GM18861 (cell line): Measurements from ENCODE around the gene SLC2A6.

Source experiments
- ATAC-seq: cut with Tn5 transposase; IDR thresholded peaks from one replicate; pipeline ENCODE4 v1.9.1; 2021; ENCODE audit not compliant: unreplicated experiment

The SLC2A6 gene

DNA sequence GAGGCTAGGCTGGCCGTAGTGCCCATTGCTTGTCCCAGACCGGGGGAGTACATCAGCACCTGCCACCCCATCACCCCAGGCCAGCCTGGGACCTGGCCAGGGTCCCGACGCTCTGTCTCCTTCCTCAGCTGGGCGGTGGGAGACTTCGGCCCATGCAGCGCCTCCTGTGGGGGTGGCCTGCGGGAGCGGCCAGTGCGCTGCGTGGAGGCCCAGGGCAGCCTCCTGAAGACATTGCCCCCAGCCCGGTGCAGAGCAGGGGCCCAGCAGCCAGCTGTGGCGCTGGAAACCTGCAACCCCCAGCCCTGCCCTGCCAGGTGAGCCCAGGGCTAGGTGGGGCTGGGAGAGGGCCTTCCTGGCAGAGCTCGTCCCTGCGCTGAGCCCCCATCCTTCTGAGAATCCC is 35.7 kb downstream of the SLC2A6 start:
- ATAC-seq, result no peak

DNA sequence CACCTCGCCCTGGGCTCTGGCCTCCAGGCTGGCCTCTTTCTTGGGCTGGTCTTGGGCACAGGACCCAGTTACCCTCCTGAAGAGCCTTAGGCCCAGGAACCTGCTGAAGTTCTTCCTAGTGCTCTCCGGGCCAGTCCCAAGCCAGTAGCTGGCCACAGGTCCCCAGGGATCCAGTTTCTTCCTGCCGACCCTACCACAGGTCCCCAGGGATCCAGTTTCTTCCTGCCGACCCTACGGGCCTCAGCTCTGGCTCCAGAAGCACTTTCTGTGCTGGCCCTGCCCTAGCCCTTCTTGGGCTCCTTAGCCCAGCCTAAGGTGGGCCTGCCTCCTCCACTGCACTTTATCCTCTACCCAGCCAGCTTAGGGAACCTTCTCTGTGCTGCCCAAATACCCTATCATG is 37.3 kb downstream of the SLC2A6 start:
- ATAC-seq, result no peak

DNA sequence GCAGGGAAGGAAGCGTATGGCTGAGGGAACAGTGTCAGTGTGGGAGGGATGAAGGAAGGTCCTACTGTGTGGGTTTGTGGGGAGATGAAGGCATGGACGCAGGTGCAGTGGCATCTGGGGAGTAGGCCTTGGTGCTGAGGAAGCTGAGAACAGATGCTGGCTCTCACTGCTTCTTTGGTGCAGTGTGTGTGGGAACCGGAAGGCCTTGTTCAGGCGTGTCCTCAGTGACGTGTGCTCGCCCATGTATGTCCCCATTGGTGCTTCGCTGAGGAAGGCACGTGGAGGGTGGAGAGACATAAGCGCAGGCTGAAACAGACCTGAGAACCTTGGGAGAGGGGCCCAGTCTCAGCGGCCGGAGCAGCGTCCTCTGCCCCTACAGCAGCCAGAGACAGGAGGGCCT is 38.0 kb downstream of the SLC2A6 start:
- no peak for ATAC-seq

DNA sequence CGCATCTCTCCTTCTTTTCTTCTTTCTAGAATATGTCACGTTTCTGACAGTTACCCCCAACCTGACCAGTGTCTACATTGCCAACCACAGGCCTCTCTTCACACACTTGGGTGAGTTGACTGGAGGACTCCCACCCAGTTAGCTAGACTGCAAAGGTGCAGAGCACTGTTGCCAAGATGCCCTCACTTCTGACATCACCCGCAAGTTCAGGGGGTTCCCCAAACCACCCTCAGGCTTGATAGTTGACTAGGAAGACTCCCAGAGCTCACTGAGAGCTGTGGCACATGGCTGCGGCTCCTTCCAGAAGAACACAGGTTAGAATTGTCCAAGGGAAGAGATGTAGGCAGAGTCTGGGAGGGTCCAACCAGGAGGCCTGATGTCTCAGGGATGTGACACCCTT is 39.6 kb downstream of the SLC2A6 start:
- no peak for ATAC-seq

DNA sequence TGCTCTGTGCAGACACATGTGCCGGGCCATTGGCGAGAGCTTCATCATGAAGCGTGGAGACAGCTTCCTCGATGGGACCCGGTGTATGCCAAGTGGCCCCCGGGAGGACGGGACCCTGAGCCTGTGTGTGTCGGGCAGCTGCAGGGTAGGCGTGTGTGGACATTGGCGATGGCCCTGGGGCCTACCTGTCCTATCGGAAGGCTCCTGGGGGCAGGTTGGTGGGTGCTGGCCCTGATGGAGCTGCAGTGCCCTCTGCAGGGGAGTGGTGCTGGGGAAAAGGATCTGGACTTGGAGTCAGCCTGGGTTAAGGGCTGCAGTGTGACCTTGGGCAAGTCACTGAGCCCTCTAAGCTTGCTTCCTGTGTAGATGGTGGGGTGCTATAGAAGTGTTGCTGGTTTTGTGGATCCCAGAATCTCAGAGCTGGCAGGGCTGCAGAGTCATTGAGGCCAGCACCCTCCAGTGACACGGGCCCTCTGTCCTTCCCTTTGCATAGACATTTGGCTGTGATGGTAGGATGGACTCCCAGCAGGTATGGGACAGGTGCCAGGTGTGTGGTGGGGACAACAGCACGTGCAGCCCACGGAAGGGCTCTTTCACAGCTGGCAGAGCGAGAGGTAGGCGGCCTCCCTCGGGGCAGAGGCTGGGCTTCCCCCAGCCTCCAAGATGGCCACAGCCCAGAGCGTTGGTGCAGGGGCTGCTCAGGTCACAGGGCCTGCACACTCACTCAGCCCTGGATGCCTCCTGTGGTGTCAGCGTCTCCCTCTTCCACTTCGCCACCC is 41.0 kb downstream of the SLC2A6 start:
- no peak for ATAC-seq

DNA sequence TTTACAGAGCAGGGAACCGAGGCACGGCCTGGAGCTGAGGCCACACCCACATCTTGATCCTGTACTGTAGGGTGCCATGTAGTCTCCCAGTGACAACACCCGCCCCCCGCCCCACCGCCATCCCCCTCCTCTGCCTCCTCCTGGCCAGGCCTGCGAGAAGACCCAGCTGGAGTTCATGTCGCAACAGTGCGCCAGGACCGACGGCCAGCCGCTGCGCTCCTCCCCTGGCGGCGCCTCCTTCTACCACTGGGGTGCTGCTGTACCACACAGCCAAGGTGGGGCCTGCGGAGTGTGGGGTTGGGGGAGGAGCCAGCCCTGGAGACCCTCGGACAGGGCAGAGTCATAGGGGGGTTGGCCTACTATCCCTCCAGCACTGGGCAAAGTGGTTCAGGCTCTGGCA is 42.2 kb downstream of the SLC2A6 start:
- no peak for ATAC-seq

DNA sequence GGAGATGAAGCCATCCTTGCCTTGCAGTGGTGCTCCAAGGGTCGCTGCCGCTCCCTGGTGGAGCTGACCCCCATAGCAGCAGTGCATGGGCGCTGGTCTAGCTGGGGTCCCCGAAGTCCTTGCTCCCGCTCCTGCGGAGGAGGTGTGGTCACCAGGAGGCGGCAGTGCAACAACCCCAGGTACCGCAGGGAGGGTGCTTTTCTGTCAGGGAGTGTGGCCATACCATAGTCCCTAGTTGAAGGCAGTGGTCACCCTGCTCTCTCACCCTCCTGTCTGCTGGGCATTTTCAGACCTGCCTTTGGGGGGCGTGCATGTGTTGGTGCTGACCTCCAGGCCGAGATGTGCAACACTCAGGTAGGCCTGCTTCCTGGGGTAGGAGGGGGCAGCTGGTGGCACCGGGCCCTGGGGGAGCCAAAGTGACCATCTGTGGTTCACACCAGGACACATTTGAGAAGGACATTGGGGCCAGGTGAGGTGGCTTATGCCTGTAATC is 45.5 kb downstream of the SLC2A6 start:
- ATAC-seq, result no peak

DNA sequence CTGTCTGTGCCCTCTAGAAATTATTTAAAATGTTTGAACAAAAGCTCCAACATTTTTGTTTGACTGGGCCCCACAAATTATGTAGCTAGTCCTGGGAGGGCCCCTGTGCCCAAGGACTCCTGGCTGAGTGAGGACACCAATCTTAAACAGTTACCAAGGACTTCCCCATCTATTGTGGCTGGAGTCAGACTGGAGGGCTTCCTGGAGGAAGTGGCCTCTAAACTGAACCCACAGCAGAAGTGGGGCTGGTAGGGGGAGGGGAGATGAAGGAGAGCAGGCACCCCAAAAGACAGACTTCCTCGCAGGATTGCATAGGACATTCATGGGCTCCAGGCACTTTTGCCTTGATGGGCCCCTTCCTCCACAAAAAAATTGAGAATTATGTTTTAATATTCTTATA is 48.7 kb downstream of the SLC2A6 start:
- ATAC-seq, result no peak

DNA sequence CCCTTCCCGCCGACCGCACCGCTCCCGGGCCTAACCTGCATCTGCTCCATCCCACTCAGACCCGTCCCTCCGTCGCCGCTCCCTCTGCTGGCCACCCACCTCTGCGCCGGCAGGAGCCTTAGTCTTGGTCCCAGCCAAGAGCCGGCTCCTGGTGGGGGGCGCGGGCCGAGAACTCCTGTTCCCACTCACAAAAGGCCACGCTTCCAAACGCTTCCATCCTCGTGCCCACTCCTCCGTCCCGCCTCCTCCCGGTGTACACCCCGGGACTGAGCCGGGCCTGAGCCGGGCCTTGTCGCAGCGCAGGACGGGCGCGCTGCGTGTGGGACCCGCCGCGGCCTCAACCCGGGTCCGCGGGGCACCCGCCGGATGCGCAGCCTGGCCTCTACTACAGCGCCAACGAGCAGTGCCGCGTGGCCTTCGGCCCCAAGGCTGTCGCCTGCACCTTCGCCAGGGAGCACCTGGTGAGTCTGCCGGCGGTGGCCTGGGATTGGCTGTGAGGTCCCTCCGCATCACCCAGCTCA is 49.2 kb downstream of the SLC2A6 start:
- ATAC-seq, result no peak

DNA sequence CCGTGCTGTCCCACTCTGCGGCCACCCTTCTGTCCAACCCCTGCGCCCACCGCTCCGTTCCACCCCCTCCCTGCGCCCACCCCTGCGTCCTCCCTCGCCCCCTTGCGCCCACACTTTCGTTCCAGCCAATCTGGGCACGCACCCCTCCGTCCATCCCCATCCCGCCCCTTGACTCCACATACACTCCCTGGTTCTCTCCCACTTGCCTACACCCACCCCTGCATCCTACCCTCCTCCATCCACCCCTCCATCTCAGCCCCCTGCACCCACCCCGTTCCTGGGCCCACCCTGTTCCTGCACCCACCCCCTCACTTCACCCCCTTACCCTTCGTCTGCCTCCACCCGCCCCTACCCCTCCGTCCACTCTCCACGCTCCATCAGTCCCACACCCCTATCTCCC is 49.7 kb downstream of the SLC2A6 start:
- no peak for ATAC-seq

DNA sequence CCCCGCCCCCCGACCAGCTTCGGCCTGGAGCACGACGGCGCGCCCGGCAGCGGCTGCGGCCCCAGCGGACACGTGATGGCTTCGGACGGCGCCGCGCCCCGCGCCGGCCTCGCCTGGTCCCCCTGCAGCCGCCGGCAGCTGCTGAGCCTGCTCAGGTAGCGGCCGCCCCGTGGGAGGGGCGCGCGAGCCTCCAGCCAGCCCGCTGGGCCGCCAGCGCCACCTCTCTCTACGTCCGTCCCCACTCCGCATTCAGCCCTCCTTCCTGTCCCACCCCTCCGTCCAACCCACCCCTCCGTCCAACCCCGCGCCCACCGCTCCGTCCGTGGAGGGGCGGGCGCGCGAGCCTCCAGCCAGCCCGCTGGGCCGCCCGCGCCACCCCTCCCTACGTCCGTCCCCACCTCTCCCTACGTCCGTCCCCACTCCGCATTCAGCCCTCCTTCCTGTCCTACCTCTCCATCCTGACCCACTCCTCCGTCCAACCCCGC is 50.2 kb downstream of the SLC2A6 start:
- no peak for ATAC-seq

DNA sequence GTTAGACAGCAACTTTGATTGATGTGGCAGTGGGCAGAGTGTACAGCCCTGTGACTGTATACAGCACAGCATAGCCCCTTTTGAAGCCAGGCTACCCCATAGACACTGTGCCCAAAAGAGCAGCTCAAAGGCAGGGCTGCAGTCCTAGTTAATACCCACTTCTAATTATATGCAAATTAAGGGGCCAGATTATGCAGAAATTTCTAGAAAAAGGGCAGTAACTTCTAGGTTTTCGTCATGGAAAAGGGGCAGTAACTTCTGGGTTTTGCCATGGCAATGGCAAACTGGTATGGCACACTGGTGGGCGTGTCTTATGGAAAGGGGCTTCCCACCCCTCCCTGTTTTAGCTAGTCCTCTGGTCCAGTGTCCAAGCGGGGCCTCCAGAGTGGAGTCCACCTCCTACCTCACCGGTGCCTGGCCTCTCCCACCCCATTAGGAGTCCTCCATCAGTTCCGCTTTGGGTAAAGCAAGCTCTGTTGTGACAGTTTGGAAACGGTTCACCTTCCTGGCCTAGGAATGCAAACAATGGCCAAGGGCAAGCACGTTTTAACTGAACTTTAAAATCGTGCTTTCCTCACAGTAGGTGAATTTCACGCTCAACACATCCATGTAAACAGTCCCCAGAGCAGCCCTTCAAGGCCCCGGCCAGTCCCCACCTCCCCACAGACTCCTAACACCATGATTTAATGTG is 51.1 kb downstream of the SLC2A6 start:
- no peak for ATAC-seq

DNA sequence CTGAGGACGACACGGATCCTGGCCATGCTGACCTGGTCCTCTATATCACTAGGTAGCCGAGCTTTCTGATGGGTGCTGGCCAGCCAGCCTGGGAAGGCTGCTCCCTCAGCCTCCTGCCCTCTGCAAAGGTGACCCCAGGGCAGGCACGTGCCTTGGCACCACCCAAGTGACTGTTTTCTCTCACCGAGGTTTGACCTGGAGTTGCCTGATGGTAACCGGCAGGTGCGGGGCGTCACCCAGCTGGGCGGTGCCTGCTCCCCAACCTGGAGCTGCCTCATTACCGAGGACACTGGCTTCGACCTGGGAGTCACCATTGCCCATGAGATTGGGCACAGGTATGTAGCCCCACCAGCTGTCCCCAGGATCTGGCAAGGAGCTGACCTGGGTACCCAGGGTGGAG is 52.9 kb downstream of the SLC2A6 start:
- no peak for ATAC-seq

DNA sequence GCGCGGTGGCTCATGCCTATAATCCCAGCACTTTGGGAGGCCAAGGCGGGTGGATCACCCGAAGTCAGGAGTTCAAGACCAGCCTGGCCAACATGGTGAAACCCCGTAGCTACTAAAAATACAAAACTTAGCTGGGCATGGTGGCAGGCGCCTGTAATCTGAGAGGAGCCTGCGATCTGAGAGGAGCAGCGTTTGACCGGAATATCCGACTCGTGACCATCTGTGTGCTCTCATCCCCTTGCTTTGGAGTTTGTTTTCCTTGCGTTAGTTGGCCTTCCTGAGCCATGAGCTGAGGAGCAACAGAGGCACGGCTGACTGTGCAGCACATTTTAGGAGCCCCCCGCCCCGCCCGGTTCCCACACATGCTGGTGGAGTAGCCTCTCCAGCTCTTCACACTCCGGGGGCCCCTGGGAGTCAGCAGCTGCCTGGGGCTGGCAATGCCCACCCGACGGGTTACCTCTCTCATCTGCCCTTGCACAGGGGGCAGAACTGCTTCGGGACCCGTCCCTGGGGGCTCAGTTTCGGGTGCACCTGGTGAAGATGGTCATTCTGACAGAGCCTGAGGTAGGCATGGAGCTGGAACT is 53.8 kb downstream of the SLC2A6 start:
- no peak for ATAC-seq

DNA sequence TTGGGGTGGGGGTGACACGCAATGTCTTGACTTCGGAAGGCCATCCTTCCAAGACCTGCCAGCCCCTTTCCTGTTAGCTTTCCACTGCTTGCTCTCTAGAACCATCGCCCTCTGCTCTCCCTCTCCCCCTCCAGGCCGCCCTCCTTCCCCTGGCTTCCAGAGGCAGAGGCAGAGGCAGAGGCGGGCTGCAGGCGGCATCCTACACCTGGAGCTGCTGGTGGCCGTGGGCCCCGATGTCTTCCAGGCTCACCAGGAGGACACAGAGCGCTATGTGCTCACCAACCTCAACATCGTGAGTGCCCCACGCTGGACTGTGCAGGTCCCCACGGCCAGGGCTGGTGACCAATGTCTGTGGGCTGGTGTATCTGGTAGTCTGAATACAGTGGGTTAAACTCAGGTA is 54.7 kb downstream of the SLC2A6 start:
- no peak for ATAC-seq

DNA sequence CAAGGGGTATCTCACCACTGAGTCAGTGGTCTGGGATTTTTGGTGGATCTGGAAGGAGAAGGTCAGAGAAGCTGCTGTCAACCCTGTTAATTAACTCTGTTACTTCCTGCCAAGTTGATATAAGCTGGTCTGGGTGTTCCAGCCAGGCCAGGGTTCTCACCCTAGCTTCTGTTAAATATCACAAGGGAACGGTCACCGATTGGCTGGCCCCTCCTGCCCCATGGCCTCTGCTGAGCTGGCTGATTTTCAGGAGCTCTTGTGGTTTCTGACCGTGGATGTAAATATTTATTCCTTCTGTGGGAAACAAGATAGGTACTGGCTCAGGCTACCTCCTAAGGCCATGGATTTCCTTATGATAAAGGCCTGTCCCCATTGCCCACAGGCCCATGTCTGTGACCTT is 55.7 kb downstream of the SLC2A6 start:
- no peak for ATAC-seq

DNA sequence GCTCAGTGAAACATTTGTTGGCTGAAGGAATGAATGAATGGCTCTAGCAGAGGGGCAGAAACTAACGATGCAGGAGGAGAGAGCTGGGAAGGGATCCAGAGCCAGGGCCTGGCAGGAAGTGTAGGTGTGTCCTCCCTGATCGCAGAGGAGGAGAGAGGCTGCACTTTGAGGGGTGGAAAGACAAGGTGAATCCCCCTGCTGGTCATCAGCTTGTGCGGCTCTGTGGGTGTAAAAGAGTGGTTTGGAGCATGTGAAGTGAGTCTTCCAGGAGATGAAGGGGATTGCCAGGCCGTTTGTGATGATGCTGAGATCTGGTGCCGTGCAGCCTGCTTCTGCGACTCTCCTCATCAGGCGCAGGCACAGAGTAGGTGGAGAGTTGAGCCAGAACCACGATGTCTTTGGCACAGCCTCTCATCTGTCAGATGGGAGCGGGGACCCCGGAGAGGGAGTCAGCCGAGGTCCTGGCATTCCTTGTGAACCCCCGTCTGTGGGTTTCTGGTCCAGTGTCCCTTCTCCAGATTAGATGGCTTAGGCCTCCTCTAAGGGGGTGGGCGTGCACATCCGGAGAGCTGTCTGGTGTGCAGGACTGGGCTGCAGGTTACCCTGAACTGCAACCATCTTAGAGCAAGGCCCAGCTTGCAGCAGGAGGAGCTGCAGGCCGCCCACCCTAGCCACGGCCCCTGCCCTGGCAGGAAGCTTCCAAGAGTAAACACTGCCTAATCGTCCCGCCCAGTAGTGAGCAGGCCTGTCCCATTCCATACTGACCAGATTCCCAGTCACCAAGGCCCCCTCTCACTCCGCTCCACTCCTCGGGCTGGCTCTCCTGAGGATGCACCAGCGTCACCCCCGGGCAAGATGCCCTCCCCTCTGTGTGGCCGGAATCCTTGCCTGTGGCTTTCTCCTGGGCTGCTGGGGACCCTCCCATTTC is 57.0 kb downstream of the SLC2A6 start, which contains the start of gene ADAMTS13:
ADAMTS13 (plus strand) TSS at position 753 of the 928 bp plus-strand sequence; CDS start at position 830, 77 bp downstream.
- ATAC-seq, result no peak
